Measurements from ENCODE around the gene SEC23B.
A peak's percentile ranks its signal among the peaks of the same experiment; 100 is the strongest.

The SEC23B gene

DNA sequence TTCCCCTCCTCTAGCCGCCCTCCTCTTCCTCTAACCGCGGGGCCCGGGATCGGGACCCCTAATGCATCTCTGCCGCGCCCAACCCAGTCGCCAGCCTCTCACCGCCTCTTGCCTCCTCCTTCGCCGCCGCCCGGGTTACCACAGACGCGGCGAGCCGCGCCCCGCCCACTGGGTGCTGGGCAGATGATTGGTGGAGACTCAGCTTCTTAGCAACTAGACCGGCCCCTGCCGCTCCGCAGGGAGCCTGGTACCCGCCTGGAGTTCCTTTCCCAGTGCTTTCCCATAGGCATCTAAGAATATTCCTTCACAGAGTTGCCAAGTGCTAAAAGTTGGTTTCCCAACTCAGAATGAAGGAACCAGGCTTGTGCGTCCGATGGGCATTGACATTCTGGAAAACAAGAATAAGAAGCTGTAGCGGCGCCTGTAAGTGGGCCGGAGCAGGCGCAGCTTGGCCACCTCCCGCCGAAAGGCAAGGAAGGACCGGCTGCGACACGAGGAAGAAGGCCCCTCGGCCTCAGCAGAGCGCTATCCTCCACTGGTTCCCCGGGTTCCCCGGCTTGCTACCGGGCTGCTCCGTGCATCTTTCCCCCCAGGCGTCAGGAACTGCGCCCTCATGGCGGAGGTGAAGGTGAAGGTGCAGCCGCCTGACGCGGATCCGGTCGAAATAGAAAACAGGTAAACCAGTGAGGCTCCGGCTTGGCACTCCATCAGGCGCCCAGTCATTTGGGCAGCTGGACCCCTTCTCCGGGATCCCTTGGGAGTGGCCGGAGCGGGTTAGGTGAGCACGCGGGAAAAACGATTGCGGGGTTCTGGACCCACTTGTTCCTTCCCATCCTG is 40.6 kb upstream of the SEC23B start, which contains the start of the genes DZANK1 and POLR3F:
Gene DZANK1 (minus strand): TSS at position 137 of the 837 bp plus-strand sequence. CDS start 1,672 bp downstream, outside the sequence.
Gene POLR3F (plus strand): TSS at position 497 of the 837 bp plus-strand sequence. CDS start 117 bp downstream, at position 614.
- peak within 1 kb of the TSS; percentile 89 for H3K27ac ChIP-seq (ENCODE audit: low read length)
- DNase-seq: peak; percentile 98
- TF ChIP-seq CTCF (IDR thresholded peaks at IDR 0.05; ENCODE audit: borderline replicate concordance, extremely low read depth, low read length, poor library complexity, severe bottlenecking) (no peak), EZH2 (IDR thresholded peaks at IDR 0.05; ENCODE audit: borderline replicate concordance, low read depth, low read length, severe bottlenecking) (no peak)

GRCh38 chr20:18477218-18477617 is 30.5 kb upstream of the SEC23B start:
- Histone ChIP-seq H3K79me2 (ENCODE audit: insufficient read depth, low read length) (no peaks in the 10 kb centered on the region), H3K4me3 (ENCODE audit: low read depth in 1 of 2, low read length in 2 of 2) (no peak overlapping the region), H3K4me1 (ENCODE audit: insufficient read depth, low read length) (no peaks in the 10 kb centered on the region), H3K9me3 (ENCODE audit: insufficient read depth, low read length, severe bottlenecking) (no peaks in the 10 kb centered on the region), H4K20me1 (ENCODE audit: insufficient read depth, low read length) (no peaks in the 10 kb centered on the region), H3K27ac (ENCODE audit: low read length) (no peak overlapping the region), H3K27me3 (ENCODE audit: insufficient read depth, low read length, poor library complexity) (no peaks in the 10 kb centered on the region), H3K36me3 (ENCODE audit: insufficient read depth, low read length) (peaks cover 79% of the 10 kb centered on the region), H2AFZ (ENCODE audit: low read depth, low read length) (no peak overlapping the region), H3K4me2 (ENCODE audit: insufficient read depth, low read length) (no peak overlapping the region), H3K9ac (ENCODE audit: low read depth, low read length) (no peak overlapping the region)
- ATAC-seq (ENCODE audit: insufficient read depth, low read depth) (no peak), DNase-seq (no peak)
- no peak for TF ChIP-seq CTCF (IDR thresholded peaks at IDR 0.05; ENCODE audit: borderline replicate concordance, extremely low read depth, low read length, poor library complexity, severe bottlenecking)
- no peak for TF ChIP-seq EZH2 (IDR thresholded peaks at IDR 0.05; ENCODE audit: borderline replicate concordance, low read depth, low read length, severe bottlenecking)

More for the DNA sequence above, 40.6 kb upstream of the SEC23B start, which contains the start of the genes DZANK1 and POLR3F:
- Histone ChIP-seq H4K20me1 (ENCODE audit: insufficient read depth, low read length) (no peaks in the 10 kb centered on the region; the same call in 1 of the 2 replicates), H3K79me2 (ENCODE audit: insufficient read depth, low read length) (peaks cover 36% of the 10 kb centered on the region), H3K4me3 (ENCODE audit: low read depth in 1 of 2, low read length in 2 of 2) (peak within 1 kb of the TSS; percentile 86 to 89), H2AFZ (ENCODE audit: low read depth, low read length) (peak within 1 kb of the TSS; percentile 91), H3K36me3 (ENCODE audit: insufficient read depth, low read length) (peaks cover 24% of the 10 kb centered on the region; the same call in 1 of the 2 replicates), H3K4me2 (ENCODE audit: insufficient read depth, low read length) (peak within 1 kb of the TSS; percentile 89), H3K9ac (ENCODE audit: low read depth, low read length) (peak within 1 kb of the TSS; percentile 78), H3K9me3 (ENCODE audit: insufficient read depth, low read length, severe bottlenecking) (no peaks in the 10 kb centered on the region), H3K27me3 (ENCODE audit: insufficient read depth, low read length, poor library complexity) (no peaks in the 10 kb centered on the region), H3K4me1 (ENCODE audit: insufficient read depth, low read length) (peaks cover 31% of the 10 kb centered on the region)
- ATAC-seq (ENCODE audit: insufficient read depth, low read depth): peak; percentile 100

GRCh38 chr20:18477821-18478220 is 29.9 kb upstream of the SEC23B start:
- Histone ChIP-seq H2AFZ (ENCODE audit: low read depth, low read length) (no peak overlapping the region), H3K4me3 (ENCODE audit: low read depth in 1 of 2, low read length in 2 of 2) (no peak overlapping the region), H3K4me1 (ENCODE audit: insufficient read depth, low read length) (no peaks in the 10 kb centered on the region), H3K79me2 (ENCODE audit: insufficient read depth, low read length) (no peaks in the 10 kb centered on the region), H3K9me3 (ENCODE audit: insufficient read depth, low read length, severe bottlenecking) (no peaks in the 10 kb centered on the region), H4K20me1 (ENCODE audit: insufficient read depth, low read length) (no peaks in the 10 kb centered on the region), H3K27me3 (ENCODE audit: insufficient read depth, low read length, poor library complexity) (no peaks in the 10 kb centered on the region), H3K9ac (ENCODE audit: low read depth, low read length) (no peak overlapping the region), H3K36me3 (ENCODE audit: insufficient read depth, low read length) (peaks cover 82% of the 10 kb centered on the region), H3K4me2 (ENCODE audit: insufficient read depth, low read length) (no peak overlapping the region), H3K27ac (ENCODE audit: low read length) (no peak overlapping the region)
- no peak for DNase-seq
- no peak for ATAC-seq (ENCODE audit: insufficient read depth, low read depth)
- TF ChIP-seq CTCF (IDR thresholded peaks at IDR 0.05; ENCODE audit: borderline replicate concordance, extremely low read depth, low read length, poor library complexity, severe bottlenecking): no peak
- TF ChIP-seq EZH2 (IDR thresholded peaks at IDR 0.05; ENCODE audit: borderline replicate concordance, low read depth, low read length, severe bottlenecking): no peak

Measured in DND-41 (cell line).